HG03135 (cell line): ENCODE data around the gene ALDH8A1.
"Not testable (repeated sequence)": the region's sequence is repeated elsewhere in the genome, so short reads cannot be mapped to it uniquely, and the experiment has no call there.

Source experiments
- ATAC-seq: cut with Tn5 transposase; IDR thresholded peaks from one replicate; pipeline ENCODE4 v1.9.1; 2021; ENCODE audit warnings: mild to moderate bottlenecking, moderate library complexity; ENCODE audit not compliant: unreplicated experiment

Gene ALDH8A1

DNA sequence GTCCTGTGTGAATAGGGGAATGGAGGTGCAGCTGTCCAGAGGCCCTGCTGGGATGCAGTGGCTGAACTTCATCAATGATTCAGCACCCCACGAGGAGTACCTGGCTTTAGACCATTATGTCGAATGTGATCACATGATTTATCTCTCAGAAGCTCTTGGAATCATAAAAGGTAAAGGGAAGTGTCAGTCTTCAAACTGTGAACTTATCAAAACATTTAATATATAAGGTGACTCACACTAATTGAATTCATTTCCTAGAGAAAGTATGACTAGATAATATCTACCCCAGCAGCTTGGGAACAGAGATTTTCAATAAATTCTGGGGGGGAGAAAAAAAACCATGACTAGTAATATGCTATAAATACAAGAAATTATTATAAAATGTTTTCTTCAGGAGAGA is 29.5 kb downstream of the ALDH8A1 start:
- ATAC-seq = no peak

DNA sequence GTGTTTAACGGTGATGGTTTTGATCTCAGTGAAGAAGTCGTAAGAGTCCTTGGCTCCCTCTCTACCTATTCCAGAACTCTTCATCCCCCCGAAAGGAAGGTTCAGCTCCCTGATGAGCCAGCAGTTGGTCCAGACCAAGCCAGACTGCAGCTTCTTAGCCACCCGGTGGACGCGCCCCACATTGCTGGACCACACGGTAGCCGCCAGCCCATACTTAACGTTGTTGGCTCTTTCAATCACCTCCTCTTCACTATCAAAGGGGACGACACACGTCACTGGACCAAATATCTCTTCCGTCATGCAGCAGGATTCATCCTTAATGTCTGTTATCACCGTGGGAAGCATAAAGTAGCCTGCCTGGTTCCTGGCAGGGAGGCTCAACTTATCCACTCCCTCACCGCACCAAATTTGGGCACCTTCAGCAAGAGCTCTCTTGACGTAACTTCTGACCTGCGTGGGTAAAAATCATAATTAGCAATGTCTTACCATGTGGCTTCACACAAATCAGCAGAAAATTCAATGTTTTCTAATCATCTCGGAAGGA is 31.4 kb downstream of the ALDH8A1 start:
- no peak for ATAC-seq

DNA sequence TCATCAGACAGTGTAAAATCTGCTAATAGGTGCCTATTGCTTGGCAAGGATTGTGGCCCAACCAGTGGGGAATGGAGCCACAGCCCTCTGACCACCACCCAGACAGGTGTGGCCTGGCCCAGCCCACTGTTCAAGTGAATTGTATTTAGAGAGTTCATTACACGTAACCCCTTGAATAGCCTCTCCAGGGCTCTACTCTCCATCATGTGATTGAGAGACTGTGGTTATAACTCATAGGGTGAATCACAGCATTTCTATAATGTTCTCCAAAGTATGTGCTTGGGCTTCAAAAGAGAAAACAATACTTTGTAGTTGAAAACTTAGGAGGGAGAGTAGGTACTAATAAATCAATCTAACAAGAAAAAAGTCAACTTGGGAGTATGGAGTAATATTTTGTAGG is 38.4 kb downstream of the ALDH8A1 start:
- no peak for ATAC-seq

DNA sequence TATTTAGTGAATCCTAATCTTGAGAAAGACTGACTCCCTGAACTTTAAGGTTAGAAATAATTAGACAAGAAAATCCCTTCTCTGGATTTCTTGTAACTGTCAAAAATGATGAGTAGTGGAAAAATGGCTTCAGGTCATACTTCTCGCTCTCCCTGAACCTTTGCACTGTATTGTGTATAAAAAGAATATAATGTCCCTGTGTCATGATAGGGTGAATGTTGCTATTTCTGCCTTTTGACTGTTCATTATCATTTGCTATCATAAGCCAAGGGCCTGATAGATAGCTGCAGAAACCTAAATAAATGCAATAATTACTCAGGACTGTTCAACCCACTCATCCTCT is 39.3 kb downstream of the ALDH8A1 start:
- ATAC-seq = no peak

DNA sequence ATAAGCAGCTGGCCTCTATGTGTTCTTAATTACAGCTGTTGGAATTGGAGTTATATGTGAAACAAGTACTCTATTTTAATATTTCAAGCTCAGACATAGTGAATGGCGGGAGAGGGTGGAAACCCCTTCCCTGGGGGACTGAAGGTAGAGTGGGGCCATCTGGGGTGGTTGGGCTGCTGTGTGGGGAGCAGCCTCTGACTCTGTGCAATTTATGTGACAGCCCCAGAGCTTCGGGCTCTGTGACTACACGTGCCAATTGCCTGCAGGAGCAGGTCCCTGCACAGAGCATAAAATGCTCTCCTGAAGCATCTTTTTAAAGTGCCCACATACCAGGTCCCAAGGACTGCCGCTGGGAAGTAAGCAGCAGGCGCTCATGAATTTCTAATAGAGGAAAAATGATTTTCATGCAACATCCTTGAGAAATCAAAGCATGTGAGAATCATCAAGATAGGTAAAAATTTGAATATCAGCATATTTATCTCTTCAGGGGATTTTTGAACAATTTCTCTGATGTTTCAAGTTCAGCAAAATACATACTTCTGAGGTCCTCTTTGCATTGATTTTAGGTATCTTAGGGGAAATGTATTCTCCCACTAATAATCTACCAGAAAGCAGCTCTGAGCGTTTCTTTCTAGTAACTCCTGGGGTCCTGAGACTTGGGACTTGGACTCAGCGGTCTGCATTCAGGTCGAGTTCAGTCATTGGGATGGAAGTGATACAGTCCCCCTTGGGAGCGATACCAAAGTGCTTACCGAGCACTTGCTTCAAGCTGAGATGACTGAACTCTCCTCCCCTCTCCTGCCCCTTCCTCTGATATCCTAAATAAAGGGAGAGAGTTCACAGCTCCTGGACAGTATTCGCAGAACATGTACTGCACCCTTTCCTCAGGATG is 40.0 kb downstream of the ALDH8A1 start:
- no peak for ATAC-seq

DNA sequence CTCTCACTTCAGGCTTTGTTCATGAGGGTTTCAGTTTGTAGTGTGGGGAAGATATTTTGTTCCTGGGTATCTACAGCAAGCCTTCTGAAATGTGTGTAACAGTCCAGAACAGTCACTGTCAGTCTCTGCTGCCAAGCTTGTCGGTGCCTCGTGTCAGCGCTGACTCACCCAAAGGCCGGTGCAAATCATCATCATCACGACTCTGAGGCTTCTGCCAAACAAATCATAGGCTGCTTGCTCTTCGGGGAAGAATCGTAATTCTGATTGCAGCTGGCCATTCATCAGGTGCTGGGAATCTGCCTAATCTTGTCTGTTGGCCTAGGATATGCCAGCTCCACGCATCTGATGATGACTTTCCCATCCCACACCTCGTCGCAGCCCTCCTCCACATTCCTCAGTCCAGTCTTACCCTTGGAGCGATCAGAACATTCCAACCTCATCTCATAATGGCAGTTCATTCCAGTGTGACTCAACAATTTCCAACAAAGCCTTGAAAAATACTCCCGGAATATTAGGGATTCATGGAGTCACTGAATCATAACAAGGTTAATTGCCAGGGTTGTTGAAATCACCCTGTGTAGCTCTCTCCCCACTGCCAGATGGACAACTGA is 40.9 kb downstream of the ALDH8A1 start:
- ATAC-seq = no peak

DNA sequence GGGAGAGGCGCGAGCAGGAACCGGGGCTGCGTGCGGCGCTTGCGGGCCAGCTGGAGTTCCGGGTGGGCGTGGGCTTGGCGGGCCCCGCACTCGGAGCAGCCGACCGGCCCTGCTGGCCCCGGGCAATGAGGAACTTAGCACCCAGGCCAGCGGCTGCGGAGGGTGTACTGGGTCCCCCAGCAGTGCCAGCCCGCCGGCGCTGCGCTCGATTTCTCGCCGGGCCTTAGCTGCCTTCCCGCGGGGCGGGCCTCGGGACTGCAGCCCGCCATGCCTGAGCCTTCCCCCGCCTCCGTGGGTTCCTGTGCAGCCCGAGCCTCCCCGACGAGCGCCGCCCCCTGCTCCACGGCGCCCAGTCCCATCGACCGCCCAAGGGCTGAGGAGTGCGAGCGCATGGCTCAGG is 45.2 kb downstream of the ALDH8A1 start:
- not testable (repeated sequence) for ATAC-seq

DNA sequence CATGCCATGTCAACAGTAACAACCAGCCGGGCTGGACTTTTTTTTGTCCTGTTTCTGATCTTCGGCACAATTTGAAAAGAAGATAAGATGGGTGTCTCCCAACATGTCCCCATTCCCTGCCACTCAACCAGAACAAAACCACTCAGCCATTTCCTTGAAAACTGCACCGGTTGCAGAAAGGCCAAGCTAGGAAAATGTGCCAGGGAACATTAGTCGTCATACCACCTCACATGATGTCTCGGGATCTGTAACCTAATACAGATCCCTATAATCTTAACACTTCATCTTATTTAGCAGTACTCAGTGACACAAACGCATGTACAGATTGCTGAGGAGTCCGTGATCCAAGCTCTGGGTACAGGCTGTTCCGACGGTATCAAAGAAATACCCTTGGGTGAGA is 46.5 kb downstream of the ALDH8A1 start:
- ATAC-seq = no peak

DNA sequence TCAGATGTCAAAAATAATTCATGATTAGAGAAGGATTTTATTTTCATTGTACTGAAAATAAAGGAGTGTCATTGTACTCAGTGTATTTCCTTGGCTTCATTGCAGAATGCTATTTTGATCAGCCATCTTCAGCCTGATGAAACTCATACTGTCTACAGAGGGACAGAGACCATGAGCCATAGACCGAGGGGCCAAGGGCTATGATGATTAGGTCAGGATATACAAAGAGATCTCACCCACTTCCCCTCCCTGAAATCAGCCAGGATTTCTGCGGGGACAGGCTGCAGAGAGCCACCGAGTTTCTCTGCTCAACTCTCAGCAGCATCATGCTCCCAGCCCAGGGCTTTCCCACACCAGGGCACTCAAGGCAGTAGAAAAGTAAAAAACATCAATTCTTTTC is 47.0 kb downstream of the ALDH8A1 start:
- ATAC-seq = no peak

DNA sequence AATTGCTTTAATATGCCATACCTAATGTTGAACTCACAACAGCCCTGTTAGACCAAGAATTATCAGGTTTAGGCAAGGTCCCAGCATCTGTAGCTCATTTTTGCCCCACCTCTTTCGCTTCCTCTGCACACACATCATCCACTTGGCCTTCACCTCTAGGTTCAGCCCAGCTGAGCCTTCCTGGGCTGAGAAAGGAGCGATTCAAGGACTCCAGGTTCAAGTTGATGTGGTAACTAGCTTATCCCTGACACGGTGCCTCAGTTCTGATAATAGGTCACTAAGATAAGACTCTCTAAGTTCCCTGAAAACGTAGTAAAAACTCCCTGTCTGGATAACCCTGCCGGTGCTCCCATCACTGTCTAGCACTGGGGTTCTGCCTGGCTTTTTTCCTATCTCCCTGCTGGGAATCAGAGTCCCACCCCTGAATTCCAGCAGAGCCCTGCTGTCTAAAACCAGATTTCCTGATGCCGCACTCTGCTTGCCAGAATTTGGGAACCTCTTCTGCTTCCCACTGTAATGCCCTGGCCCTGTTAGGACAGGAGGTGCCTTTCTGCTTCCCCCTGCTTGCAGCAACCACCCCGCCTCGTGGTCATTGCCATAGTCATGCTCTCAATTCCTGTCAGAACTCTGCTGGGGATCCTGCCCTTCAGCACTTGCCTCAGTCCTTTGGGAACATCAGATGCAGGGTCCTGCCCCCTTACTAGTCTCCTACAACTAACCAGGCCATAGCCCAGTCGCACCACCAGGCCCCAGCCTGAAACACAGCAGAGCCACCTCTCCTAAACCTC is 47.6 kb downstream of the ALDH8A1 start:
- ATAC-seq = no peak

DNA sequence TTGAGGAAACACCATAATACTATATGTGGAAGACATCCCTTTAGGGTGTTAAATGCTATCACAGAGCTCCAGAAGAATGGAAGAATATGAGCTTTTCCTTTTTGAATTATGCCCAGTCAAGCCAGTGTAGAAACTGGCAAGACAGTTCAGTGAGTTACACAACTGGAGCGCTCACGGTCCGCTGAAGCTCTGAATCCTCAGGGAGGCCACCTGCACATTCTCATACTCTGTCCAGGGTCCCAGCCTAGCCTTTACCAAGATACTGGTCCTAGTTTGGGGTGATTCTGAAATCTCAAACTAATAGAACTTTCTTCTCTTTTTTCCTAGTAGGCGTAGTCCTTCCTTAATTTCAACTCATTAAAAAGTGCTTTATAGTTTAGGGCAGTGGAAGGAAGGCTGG is 51.3 kb downstream of the ALDH8A1 start:
- ATAC-seq = no peak

DNA sequence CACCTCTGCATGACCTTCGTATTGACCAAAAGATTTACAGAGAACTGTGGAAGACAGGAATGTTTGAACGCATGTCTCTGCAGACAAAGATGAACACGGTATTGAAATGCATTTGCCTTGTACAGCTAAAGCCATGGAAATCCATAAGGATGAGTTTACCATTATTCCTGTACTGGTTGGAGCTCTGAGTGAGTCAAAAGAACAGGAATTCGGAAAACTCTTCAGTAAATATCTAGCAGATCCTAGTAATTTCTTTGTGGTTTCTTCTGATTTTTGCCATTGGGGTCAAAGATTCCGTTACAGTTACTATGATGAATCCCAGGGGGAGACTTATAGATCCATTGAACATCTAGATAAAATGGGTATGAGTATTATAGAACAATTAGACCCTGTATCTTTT is 51.7 kb downstream of the ALDH8A1 start:
- not testable (repeated sequence) for ATAC-seq

DNA sequence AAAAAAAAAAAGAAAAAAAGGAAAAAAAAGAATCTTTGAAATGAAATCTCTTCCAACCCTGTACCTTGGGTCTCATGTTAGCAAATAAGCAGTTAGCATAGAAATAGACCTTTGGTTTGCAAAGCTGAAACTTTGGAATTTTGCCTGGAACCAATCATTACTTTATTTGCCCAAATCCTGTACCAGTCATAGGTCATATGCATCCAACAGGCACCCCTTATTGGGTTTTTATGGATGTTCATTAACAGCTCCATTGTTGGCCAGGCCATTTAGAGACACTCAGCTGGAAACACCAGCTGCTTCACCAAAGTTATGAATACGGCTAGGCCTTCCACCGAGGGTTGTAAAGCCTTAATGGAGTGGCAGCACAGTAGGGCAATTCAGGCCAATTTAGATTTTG is 53.0 kb downstream of the ALDH8A1 start:
- no peak for ATAC-seq

DNA sequence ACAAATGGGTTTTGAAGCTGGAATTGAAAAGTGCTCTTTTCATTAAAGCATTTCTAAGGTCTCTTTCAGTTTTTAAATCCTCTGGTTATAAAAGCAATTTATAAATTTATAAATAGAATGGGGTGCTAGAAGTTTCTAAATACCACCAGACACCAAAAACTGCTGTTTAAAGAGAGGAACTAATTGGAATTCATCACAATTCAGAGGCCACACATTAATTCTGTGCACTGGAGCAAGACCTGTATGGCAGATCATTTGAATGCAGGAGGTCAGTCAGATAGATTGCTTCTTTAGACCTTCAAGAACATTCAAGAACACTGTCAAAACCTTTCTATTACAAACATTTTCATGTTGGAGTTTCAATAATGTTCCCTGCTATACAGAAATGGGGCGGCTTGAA is 55.1 kb downstream of the ALDH8A1 start:
- no peak for ATAC-seq

DNA sequence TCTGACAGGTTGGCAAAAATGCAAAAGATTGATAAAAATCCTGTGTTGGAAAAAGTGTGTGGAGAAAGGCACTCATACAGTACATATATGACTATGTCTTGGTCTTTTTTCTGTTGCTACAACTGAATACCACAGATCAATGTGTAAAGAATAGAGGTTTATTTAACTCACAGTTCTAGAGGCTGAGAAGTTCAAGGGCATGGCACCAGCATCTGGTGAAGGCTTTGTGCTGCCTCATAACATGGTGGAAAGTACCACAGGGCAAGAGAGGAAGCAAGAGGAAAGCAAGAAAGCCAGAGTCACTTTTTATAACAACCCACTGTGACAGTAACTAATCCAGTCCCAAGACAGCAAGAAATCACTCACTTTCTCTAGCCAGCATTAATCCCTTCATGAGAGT is 57.5 kb downstream of the ALDH8A1 start:
- no peak for ATAC-seq

DNA sequence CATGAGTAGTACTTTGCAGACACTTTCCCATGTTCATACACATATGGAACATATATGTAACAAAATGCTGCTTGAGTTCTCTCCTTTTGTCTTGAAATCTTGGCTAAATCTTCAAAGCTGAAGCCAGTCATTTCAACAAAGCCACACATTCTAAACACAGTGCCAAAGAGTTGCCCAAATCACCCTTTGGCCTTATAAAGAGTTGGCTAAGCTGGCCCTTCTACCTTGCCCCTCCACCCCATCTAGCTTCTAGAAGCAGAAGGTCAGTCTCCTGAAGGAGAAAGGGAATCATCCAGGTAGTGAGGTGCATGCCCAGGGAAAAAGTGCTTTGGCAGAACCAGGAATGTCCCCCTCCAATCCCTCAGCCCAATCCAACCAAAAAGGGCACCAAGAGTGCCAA is 58.3 kb downstream of the ALDH8A1 start:
- ATAC-seq = no peak

DNA sequence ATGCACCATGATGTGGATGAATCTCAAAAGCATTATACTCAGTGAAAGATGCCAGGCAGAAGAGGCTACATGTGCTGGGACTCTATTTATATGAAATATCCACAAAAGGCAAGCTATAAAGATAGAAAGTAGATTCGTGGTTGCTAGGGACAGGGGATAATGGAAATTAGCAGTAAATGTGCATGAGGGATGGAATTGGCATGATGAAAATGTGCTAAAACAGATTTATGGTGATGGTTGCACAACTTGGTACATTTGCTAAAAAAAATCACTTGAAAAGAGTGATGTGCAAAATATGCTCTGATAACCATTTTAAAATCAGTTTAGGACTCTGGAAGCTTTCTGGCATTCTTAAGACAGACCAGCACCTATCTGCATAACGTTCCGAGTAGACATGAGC is 61.6 kb downstream of the ALDH8A1 start:
- no peak for ATAC-seq

DNA sequence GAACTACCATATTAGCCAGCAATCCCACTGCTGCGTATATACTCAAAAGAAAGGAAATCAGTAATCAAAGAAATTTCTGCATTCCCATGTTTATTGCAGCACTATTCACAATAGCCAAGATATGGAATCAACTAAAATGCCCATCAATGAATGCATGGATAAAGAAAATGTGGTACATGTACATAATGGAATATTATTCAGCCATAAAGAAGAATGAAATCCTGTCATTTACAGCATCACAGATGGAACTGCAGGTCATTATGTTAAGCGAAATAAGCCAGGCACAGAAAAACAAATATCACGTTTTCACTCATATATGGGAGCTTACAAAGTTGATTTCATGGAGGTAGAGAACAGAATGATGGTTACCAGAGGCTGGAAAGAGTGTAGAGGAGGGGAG is 65.1 kb downstream of the ALDH8A1 start:
- no peak for ATAC-seq

DNA sequence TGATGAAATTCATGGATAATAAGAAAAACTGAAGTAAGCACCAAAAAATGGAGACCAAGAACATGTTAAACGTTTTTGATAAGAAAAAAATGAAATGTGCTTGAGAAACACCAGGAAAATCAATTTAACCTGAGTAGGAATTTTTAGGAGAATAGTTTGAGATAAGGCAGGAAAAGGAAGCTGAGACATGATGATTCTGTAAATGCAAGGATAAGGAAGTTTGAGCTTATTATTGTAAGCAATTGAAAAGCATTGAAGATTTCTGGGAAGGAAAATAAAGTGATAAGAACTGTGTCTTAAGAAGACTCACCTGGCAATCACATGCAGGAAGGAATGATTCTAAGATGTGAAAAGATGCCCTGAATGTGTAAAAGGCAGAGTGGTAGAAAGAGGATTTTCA is 66.6 kb downstream of the ALDH8A1 start:
- no peak for ATAC-seq

DNA sequence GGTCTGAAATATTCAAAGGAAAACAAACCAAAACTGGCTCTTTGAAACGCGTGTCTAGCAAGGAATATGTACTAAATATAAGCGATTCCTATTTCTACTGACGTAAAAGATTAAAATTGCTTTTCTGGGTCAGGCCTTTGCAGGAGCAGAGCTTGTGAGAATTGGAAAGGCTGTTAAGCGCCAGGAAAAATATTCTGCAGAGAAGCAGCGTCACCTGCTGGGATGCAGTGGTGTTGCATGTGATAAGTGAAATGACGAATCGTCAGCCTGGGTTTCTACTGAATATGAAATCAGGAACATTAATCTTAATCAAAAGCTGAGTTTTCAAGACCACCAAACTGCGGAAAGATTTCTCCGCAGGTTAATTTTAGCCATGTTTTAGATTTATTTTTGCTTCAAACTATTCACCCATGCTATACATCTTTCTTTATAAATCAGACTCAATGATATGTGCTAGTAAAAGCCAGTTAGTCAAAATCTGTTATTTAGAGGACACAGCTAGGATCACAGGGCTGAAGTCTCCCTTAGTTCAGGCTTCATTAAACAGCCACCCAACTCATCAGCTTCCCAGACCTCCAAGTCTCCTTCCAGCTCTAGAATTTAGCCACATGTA is 67.4 kb downstream of the ALDH8A1 start:
- peak; percentile 59 for ATAC-seq

DNA sequence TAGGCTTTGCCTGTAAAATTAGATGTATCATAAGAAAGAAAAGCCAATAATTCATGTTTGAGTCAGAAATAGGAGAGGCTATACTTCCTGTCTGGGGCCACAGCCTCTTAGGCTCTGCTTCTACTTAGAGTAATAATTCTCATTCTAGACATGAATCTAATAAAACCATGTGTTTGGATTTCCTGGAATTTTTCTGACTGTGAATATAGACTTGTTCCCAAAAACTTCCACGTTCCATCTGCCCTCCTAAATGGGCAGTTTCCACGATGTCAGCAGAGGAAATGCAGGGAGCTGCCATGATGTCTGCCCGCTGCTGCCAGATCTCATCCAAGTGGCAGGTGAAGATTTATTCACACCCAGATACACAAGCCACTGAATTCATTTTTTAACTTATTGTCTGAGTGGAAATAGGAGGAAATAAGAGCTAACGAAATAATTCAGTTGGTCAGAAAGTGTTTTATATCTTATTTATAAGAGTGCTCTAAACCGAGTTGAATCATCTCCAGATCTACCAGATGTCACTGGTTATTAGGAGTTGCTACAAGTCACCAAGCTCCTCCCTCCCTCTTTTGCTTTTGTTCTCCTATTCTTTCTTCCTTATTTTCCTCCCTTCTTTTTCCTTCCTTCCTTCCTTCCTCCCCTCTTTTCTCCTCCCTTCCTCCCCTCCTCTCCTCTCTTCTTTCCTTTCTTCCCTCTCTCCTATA is 69.3 kb downstream of the ALDH8A1 start:
- no peak for ATAC-seq
